ENCODE results near the gene FPGS.

FPGS gene

DNA sequence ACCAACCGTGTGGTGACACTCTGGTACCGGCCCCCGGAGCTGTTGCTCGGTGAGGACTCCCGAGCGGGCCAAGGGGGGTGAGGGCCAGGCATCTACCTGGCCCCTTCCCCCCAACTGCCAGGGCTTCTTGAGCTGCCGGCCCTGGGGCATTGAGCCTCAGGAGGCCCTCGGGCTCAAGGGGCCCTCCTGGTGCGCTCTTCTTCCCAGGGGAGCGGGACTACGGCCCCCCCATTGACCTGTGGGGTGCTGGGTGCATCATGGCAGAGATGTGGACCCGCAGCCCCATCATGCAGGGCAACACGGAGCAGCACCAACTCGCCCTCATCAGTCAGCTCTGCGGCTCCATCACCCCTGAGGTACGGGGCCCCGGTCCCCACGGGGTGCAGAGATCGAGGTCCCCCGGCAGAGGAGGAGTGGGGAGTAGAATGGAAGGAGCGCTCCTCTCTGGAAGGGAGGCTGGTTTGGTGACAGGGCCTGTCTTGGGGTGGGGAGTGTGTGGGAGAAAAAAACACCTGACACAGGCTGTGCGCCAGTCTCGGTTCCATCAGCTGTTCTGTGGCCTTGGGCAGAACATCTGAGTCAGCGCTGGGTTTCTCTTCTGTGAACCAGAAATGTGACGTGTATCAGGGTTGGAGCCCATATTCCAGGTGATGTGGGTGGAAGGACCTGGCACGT is 14.2 kb upstream of the FPGS start:
- DNase-seq = no peak

DNA sequence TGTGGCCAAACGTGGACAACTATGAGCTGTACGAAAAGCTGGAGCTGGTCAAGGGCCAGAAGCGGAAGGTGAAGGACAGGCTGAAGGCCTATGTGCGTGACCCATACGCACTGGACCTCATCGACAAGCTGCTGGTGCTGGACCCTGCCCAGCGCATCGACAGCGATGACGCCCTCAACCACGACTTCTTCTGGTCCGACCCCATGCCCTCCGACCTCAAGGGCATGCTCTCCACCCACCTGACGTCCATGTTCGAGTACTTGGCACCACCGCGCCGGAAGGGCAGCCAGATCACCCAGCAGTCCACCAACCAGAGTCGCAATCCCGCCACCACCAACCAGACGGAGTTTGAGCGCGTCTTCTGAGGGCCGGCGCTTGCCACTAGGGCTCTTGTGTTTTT is 13.5 kb upstream of the FPGS start:
- no peak for DNase-seq

DNA sequence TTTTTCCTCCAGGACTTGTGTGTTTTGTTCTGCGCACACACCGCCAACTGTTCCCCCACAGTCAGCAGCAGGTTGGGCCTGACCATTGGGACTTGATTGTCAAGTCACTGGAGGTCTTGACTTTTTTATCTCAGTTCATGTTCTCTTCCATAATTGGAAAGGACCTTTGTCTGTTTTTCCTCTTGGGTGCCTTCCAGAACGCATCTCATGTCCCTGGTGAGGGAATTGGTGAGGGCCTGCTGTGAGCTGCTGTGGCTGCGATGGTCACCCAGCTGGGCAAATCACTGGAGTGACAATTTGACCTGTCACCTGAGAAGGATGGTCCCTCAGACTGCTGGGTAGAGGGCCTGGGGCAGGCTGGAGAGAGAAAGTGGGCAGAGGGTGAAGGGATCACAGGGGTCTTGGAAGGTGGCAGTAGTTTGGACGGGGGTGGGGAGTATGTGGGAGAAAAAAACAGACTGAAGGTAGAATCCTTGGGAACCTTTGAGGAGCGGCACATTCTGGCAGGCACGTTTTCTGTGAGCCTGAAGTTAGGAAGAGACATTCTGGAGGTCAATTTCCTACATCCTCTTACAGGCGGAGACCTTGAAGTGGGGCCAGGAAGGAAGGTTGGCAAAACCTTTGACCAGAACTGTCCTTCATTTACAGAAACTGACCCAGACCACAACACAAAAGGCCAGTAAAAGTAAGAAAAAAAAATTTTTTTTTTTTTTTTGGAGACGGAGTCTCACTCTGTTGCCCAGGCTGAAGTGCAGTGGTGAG is 12.4 kb upstream of the FPGS start:
- no peak for DNase-seq

DNA sequence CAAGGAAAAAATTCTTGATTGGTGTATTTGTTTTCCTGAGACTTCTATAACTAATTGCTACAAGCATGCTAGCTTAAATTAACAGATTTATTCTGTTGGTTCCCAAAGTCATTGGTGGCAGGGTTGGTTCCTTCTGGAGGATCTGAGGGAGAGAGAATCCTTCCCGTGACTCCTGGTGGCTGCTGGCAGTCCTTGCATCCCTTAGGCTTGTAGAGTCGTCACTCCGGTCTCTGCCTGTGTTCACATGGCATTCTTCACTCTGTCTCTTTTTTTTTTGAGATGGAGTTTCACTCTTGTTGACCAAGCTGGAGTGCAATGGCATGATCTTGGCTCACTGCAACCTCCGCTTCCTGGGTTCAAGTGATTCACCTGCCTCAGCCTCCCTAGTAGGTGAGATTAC is 11.6 kb upstream of the FPGS start:
- DNase-seq = no peak

DNA sequence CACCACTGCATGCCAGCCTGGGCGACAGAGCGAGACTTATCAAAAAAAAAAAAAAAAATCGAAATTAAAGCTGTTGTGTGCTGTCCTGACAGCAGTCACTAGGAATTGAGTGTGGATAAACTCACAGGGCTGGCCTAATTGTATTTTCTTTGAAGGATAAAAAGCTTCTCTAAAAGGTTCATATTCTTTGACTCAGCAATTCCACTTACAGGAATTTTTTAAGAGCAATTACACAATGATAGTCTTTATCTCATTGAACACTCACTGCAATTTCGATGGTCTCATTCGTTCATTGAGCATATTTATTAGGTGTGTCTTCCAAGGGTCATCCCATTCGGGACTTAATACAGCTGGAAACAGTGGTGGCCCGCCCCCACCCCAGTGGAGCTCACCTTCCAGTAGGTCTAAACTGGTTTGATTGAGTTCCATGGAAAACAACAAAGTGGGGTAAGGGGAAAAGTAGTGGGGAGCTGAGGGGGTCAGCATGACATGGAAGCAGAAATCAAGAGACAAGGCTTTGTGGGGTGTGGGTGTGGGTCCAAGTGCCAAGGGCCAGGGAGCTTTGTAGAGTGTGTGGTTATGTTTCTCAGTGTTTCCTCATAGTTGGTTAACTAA is 10.2 kb upstream of the FPGS start:
- no peak for DNase-seq

DNA sequence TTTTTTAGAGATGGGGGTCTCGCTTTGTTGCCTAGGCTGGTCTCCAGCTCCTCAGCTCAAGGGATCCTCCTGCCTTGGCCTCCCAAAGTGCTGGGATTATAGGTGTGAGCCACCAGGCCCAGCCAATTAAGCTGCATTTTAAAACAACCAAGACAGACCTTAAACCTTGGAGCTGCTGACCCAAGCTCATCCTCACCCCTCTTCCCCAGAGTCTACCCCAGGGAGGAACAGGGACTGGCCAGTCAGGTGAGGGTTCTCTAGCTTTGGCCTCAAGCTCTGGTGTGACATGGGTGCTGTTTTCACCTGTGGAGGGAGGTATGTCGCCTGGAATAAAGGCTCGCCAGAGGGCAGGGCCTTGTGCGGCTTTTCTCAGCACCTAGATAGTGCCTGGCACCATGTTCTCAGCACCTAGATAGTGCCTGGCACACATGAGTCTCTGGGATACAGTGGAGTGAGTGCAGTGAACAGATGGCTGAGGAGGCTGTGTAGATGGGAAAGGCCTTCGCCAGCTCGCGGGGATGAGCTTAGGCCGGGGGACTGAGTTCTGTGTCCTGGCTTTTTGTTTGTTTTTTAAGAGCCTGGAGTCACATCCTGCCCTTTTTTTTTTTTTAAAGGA is 9.5 kb upstream of the FPGS start:
- peak in 1 of 4 experiments; percentile 1 for DNase-seq

DNA sequence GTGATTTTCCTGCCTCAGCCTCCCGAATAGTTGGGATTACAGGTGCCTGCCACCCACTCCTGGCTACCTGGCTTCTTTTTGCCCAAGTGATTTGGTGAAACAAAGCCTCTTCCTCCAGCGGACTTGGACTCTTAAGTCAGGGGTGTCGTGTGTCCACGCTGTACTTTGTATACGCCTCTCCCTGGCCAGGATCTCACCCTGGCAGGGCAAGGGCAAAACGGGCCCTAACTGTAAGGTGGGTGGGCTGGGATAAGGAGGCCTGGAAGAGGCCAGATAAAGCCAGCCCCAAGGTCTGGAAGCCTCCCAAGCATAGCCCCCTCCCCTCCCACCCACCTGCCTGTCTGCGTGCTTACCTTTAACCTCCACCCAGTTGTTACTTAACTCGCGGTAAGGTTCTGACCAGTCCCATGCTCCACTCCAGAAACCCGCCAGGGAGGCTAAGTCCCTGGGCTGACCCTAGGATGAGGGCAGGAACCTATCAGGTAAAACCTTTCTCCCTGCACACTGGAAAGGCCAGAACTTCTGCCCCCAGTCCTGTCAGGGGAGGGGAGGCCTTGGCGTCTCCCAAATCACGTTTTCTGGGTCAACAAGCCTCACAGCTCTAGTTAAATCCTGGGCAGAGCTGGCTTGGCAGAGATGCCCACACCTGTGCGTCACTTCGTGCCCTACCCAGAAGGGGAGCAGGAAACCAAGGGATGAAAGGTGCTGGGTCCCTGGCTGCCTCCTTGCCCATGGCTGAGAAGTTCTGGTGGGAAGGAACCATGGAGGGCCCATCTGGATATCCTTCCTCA is 8.5 kb upstream of the FPGS start:
- no peak for DNase-seq

DNA sequence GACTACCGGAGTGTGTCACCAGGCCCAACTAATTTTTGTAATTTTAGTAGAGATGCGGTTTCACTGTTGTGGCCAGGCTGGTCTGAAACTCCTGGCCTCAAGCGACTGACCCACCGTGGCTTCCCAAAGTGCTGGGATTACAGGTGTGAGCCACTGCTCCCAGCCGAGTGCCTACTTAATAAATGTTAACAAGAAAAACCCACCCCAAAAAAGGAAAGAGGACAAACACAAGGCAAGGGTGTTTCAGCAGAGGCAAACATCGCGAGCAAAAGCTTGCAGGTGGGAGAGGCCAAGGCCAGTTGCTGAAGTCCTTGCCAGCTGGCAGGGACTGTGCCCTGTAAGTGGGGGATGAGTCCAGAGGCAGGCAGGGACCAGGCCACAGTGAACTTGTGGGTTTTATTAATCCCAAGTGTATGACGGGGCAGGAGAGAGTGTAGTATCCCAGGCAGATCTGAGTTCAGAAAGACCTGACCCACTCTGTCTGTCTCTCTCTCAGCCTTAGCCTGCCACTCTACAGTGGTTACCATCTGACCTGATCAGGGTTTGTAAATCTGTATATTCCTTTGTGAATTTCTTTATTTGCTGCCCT is 6.4 kb upstream of the FPGS start:
- DNase-seq = no peak

DNA sequence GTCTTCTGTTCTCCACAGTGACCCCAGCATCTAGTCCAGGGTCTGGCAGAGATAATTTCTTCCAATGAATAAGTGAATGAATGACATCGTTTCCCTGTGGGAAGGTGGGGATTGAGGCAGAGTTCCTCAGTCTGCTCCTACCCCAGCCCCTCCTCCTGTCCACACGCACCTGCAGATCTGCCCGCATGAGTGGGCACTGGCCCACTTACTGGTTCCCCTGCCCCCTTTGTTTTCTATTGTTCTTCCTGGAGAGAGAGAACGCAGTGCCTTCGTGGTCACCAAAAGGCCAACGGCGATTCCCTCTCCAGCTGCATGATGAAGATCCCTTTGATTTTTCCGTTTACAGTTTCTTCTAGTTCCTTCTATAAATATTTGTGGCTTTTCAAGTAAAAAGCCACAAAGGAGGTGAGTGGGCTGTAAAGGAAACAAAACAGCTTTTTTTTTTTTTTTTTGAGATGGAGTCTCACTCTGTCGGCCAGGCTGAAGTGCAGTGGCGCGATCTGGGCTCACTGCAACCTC is 5.8 kb upstream of the FPGS start:
- DNase-seq = peak in 1 of 4 experiments; percentile 51

DNA sequence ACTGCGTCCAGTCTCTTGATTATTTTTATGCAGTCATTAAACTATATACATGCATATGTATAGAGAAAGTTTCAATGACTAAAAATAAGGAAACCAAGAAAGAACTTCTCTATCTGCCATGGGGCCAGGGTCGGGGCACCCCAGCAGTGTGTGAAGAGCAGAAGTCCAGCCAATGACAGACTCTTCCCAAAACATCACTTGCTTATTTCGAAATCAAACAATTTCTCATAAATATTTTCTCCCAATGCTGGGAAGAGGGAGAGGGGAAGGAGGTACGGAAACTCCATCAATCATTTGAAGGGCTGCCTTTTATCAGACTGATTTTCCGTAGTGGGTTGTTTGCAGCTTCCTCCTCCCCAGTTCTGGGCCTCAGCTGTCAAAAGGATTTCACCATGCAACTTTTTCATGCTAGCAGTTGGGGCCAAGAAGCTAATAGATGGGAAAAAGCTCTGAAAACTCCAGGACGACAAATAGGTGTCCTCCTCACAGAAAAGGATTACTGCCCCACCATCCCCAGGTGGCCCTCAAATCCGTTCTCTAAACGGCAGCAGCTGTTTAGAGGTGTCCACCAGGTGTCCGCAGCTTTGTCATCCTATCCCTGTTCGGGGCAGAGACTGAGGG is 617 bp upstream of the FPGS start:
- peak; percentile 64 to 84 (median 82) for DNase-seq

DNA sequence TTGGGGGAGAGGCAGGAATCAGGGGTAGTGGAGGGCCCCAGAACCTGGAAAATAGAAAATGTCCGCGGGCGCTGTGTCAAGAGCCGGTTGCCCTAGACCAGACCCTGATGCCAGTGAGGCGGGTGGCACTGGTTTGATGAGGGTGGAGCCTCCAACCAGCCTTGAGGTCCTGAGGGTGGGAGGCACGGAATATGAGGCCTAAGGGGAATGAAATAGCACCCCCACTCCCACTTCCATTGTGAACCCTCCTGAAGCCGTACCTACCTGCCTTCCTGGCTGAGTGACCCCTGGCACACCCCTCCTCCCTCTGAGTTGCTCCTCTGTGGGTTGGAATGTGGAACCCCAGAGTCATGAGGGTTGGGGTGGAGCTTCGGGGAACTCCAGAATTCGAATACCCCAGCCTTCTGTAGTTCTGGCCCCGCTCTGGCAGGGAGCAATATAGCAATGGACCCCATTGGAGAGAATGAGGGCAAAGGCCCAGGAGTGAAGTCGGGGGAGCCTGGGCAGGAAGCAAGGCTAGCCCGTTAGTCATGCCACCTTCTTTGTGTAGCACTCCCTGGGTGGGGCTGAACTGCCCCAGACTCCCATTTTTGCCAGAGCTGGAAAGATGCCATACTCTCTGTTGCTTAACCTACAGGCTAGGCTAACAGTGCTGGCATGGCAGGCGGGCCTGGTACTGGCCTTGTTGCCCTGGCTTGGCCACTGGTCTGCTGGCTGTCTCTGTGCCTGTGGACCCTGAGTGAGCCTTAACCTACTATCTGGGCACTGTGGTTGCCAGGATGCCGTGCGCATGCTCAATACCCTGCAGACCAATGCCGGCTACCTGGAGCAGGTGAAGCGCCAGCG is 1.0 kb downstream of the FPGS start:
- peak in 3 of 4 experiments; percentile 58 to 75 (median 67) for DNase-seq

DNA sequence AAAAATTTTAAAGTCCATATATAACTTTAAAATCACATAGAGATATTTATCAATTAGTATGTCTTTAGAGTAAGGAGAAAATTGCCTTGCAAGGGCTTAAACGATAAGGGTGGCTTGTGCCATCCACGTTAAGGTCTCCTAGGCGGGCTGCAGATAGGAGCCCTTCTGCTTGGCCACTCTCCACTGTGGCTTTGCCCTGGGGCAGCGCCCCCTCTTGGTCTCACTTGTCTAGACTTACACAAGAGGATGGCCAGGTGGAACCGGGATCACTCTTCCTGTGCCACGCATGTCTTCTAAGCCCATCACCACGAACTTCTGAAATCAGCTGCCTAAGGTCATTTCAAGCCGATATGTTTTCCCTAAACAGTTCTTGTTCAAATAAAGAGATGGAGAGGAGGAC is 2.9 kb downstream of the FPGS start:
- DNase-seq = peak in 3 of 4 experiments; percentile 34 to 71 (median 45)

DNA sequence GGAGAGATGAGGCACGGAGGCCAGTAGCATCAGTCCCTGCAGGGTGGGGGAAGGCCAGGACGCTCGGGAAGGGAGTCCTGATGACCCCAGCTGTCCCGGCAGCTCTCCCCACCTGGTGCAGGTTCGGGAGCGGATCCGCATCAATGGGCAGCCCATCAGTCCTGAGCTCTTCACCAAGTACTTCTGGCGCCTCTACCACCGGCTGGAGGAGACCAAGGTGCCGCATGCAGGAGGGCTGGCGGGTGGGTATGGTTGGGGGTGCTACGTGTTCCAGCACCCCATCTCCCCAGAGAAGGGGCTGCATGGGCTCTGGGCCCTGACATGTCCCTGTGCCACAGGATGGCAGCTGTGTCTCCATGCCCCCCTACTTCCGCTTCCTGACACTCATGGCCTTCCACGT is 4.2 kb downstream of the FPGS start:
- no peak for DNase-seq

DNA sequence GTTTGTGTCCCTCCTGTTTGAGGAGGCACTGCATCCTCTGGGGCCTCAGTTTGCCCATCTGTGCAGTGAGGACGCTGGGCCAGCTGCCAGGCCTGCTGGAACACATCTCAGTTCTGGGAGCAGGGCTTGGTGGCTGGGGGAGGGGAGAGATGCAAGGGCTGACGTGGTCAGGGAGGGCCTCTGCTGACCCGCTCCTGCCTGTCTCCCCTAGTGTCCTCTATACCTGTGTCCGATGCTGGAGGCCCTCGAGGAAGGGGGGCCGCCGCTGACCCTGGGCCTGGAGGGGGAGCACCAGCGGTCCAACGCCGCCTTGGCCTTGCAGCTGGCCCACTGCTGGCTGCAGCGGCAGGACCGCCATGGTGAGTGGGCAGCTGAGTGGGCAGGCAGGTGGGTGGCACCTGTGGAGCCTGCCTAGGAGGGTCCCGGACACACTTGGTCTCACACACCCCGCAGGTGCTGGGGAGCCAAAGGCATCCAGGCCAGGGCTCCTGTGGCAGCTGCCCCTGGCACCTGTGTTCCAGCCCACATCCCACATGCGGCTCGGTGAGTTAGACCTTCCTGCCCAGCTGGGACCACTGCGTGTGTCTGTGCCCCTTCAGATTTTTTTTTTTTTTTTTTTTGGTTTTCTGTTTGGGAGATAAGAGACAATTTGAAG is 5.8 kb downstream of the FPGS start:
- DNase-seq = no peak

DNA sequence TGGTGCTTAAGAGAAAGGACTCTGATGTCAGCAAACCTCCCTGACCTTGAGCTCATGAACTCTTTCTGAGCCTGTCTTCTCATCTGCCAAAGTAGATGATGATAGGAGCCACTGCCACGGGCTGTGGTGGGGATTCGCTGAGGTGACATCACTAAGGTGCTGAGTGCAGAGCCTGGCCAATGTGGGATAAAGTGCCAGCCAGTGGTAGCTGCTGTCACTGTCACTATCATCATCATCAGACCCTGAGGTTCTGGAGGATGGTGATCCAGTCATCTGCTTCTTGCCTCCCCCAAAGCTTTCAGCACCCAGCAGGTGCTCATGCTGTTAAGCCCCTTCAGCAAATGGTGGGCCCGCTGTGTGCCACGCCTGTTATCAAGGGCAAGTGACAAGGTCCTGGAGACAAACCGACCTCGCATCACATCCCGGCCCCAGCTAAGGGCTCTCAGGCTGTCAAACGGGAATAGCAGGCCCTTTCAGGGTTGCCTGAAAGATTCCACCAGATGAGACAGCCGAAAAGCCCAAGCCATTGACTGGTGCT is 6.4 kb downstream of the FPGS start:
- no peak for DNase-seq

DNA sequence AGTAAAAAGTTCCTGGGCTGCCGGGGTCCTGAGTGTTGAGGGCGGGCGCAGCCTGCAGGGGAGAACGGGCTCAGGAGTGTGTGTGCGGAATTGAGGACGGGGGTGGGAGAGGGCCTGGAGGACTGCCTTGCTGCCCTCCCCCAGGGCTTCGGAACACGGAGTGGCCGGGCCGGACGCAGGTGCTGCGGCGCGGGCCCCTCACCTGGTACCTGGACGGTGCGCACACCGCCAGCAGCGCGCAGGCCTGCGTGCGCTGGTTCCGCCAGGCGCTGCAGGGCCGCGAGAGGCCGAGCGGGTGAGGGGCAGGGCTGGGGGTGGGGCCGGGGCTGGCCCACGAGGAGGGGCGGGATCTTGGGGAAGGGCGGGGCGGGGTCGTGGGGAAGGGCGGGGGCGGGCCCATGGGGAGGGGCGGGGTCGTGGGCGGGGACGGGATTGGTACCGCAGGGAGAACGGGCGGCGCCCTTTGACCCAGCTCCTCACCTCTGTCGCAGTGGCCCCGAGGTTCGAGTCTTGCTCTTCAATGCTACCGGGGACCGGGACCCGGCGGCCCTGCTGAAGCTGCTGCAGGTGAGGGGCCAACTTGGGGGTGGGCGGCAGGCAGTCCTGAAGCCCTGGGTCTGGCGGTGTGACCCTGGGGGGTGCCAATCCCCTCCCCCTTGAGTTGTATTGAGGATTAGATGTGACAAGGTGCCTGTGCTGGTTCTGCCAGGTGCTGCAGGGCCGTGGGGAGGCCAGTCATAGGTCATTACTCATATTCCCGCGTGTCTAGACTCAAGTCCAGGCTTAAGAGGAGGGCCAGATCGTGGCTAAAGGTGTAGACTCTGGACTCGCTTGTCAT is 7.1 kb downstream of the FPGS start:
- DNase-seq = no peak

DNA sequence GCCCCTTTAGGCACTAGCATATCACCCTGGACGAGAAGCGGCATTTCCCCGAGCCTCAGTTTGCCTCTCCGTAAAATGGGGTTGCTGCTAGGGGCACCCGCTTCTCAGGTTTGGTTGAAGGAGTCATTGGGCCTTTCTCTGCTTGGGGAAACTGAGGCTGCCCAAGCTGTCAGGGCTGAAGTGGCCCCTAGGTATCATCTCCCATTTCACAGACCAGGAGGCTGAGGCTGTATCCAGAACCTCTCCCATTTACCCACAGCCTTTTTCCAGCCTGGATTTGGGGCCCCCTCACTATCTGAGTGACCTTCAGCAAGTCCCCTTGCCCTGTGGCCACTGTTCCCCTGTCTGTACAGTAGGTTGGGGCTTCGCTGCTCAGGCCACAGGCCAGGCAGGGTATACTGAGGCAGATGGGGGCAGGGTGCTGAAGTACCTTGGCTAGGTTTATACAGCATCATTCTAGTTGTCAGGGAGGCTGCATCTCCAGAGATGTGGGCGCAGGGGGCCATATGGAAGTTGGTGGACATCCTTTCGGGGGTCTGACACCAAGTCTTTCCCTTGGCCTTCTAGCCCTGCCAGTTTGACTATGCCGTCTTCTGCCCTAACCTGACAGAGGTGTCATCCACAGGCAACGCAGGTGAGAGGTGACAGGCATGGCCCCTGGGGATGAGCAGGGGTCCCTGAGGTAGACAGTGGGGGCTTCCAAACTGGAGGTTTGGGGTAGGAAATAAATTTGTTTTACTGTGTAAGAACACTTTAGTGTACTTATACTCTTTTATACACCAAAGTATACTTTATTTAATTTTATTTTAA is 7.9 kb downstream of the FPGS start:
- DNase-seq = no peak

DNA sequence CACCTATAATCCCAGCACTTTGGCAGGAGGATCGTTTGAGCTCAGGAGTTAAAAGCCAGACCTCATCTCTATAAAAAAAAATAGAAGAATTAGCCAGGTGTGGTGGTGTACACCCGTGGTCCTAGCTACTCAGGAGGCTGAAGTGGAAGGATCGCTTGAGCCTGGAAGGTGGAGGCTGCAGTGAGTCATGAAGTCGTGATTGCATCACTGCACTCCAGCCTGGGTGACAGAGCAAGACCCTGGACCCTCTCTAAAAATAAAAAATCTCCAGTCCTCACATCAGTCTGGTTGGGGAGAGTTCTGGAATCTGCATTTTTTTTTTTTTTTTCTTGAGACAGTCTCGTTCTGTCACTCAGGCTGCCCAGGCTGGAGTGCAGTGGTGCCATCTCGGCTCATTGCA is 9.3 kb downstream of the FPGS start:
- DNase-seq = peak in 1 of 4 experiments; percentile 19

Measured in suppressor macrophage (primary cell).